Neural cell (in vitro differentiated cells): Measurements from ENCODE around the gene TMEFF2. TPM values are rescaled to one million over a fixed set of nuclear protein-coding genes. Genes with fewer than 3 reads are reported as not detected.

Experiments
- H2AFZ ChIP-seq: fragments of 200-600, 300-800 bp; sonication (generic), shearing (Covaris generic); 2 replicates; pipeline ENCODE4 v1.6.0; 2014; ENCODE audit warnings: low read depth, mild to moderate bottlenecking, antibody characterized with exemption, low read length, moderate library complexity
- H3F3A ChIP-seq: fragments of 200-600 bp; shearing (Covaris generic); 2 replicates; pipeline ENCODE4 v1.6.1; 2016; ENCODE audit warnings: mild to moderate bottlenecking, moderate library complexity, mixed read lengths, antibody characterized with exemption, low read length; ENCODE audit not compliant: insufficient read depth, poor library complexity, severe bottlenecking
- H3K27ac ChIP-seq: fragments of 200-600, 300-800 bp; sonication (generic), shearing (Covaris generic); 2 replicates; pipeline ENCODE4 v1.5.1; 2014; ENCODE audit warnings: mild to moderate bottlenecking, low read length, moderate library complexity
- H3K27me3 ChIP-seq: fragments of 300-800, 200-600 bp; sonication (generic), shearing (Covaris generic); 2 replicates; pipeline ENCODE4 v1.6.0; 2014; ENCODE audit warnings: mild to moderate bottlenecking, low read depth, low read length, moderate library complexity; ENCODE audit not compliant: insufficient read depth
- H3K36me3 ChIP-seq: fragments of 300-800, 200-600 bp; sonication (generic), shearing (Covaris generic); 2 replicates; pipeline ENCODE4 v1.5.1; 2014; ENCODE audit warnings: mild to moderate bottlenecking, antibody characterized with exemption, low read length, moderate library complexity; ENCODE audit not compliant: insufficient read depth
- H3K4me2 ChIP-seq: fragments of 300-800, 200-600 bp; sonication (generic), shearing (Covaris generic); 2 replicates; pipeline ENCODE4 v1.6.0; 2014; ENCODE audit warnings: mild to moderate bottlenecking, low read length
- H3K4me3 ChIP-seq: fragments of 300-800, 200-600 bp; sonication (generic), shearing (Covaris generic); 2 replicates; pipeline ENCODE4 v1.5.1; 2014; ENCODE audit warnings: mild to moderate bottlenecking, low read length, moderate library complexity
- H3K79me2 ChIP-seq: fragments of 200-600 bp; shearing (Covaris generic); replicated peaks from 2 replicates; pipeline ENCODE4 v1.6.0; 2014; ENCODE audit warnings: mild to moderate bottlenecking, low read length, moderate library complexity; ENCODE audit not compliant: insufficient read depth
- H3K9ac ChIP-seq: fragments of 300-800, 200-600 bp; sonication (generic), shearing (Covaris generic); 2 replicates; pipeline ENCODE4 v1.6.1; 2016; ENCODE audit warnings: mild to moderate bottlenecking, low read length, mixed read lengths
- H3K9me2 ChIP-seq: fragments of 200-600 bp; shearing (Covaris generic); 2 replicates; pipeline ENCODE4 v1.6.1; 2016; ENCODE audit warnings: mild to moderate bottlenecking, low read length, mixed read lengths; ENCODE audit not compliant: insufficient read depth
- H3K9me3 ChIP-seq: fragments of 200-600, 300-800 bp; sonication (generic), shearing (Covaris generic); 2 replicates; pipeline ENCODE4 v1.6.1; 2016; ENCODE audit warnings: mild to moderate bottlenecking, mixed run types, low read length, moderate library complexity, mixed read lengths
- H4K20me1 ChIP-seq: fragments of 200-600 bp; shearing (Covaris generic); 2 replicates; pipeline ENCODE4 v1.6.1; 2016; ENCODE audit warnings: mild to moderate bottlenecking, mixed run types; ENCODE audit not compliant: insufficient read depth
- EP300 ChIP-seq: fragments of 450-650 bp; conservative IDR thresholded peaks from 2 replicates; pipeline ENCODE4 v1.6.1; 2014; ENCODE audit warnings: antibody characterized with exemption, mild to moderate bottlenecking, moderate library complexity; ENCODE audit not compliant: poor library complexity, severe bottlenecking
- EZH2 ChIP-seq: fragments of 200-600, 300-800 bp; shearing (Covaris generic), sonication (generic); IDR thresholded peaks from 2 replicates; pipeline ENCODE4 v1.6.1; 2014; ENCODE audit warnings: antibody characterized with exemption, low read length, borderline replicate concordance, mild to moderate bottlenecking; ENCODE audit not compliant: insufficient read depth, poor library complexity, severe bottlenecking
- MXI1 ChIP-seq: fragments of 450-650 bp; conservative IDR thresholded peaks from 2 replicates; pipeline ENCODE4 v1.6.1; 2014; ENCODE audit warnings: antibody characterized with exemption, mild to moderate bottlenecking; ENCODE audit not compliant: poor library complexity, severe bottlenecking
- POLR2AphosphoS5 ChIP-seq: IDR thresholded peaks from 2 replicates; pipeline ENCODE4 v1.6.1; 2012
- RAD21 ChIP-seq: fragments of 450-650 bp; conservative IDR thresholded peaks from 2 replicates; pipeline ENCODE4 v1.6.1; 2014; ENCODE audit warnings: antibody characterized with exemption, mild to moderate bottlenecking, moderate library complexity
- SMC3 ChIP-seq: fragments of 450-650 bp; conservative IDR thresholded peaks from 2 replicates; pipeline ENCODE4 v1.6.1; 2014; ENCODE audit warnings: antibody characterized with exemption, mild to moderate bottlenecking, moderate library complexity; ENCODE audit not compliant: poor library complexity
- TAF1 ChIP-seq: IDR thresholded peaks from 2 replicates; pipeline ENCODE4 v1.6.1; 2012; ENCODE audit warnings: low read depth
- polyA plus RNA-seq: library from polyadenylated mRNA; depleted of rRNA; stranded (reverse); fragments of >200 nt; gene quantifications from 2 replicates; pipeline ENCODE4 v1.2.3, GENCODE V29; 2014
- TF ChIP-seq, protein P1 (sequence below): IDR thresholded peaks from 2 replicates; pipeline ENCODE4 v1.6.1; 2012; ENCODE audit warnings: borderline replicate concordance
- TF ChIP-seq, protein P2 (sequence below): fragments of 450-650 bp; IDR thresholded peaks from 2 replicates; pipeline ENCODE4 v1.5.1; 2014; ENCODE audit warnings: antibody characterized with exemption, mild to moderate bottlenecking, moderate library complexity; ENCODE audit not compliant: poor library complexity, severe bottlenecking

TMEFF2 gene
- polyA plus RNA-seq, 1 donor from 2014 or later, result 24.6 TPM

GRCh38 chr2:192146069-192147015 lies 48.4 kb downstream of the TMEFF2 start:
- Histone ChIP-seq H3K4me3 (no peak overlapping the region), H3K9me2 (no peaks in the 10 kb centered on the region), H3K4me2 (no peak overlapping the region), H2AFZ (no peak overlapping the region), H3K79me2 (no peaks in the 10 kb centered on the region), H3K9me3 (no peaks in the 10 kb centered on the region), H3F3A (no peaks in the 10 kb centered on the region), H3K27ac (no peak overlapping the region), H3K36me3 (no peaks in the 10 kb centered on the region), H3K27me3 (no peaks in the 10 kb centered on the region), H4K20me1 (no peaks in the 10 kb centered on the region), H3K9ac (no peak overlapping the region)
- TF ChIP-seq SMC3, result no peak
- TF ChIP-seq, protein P1, sequence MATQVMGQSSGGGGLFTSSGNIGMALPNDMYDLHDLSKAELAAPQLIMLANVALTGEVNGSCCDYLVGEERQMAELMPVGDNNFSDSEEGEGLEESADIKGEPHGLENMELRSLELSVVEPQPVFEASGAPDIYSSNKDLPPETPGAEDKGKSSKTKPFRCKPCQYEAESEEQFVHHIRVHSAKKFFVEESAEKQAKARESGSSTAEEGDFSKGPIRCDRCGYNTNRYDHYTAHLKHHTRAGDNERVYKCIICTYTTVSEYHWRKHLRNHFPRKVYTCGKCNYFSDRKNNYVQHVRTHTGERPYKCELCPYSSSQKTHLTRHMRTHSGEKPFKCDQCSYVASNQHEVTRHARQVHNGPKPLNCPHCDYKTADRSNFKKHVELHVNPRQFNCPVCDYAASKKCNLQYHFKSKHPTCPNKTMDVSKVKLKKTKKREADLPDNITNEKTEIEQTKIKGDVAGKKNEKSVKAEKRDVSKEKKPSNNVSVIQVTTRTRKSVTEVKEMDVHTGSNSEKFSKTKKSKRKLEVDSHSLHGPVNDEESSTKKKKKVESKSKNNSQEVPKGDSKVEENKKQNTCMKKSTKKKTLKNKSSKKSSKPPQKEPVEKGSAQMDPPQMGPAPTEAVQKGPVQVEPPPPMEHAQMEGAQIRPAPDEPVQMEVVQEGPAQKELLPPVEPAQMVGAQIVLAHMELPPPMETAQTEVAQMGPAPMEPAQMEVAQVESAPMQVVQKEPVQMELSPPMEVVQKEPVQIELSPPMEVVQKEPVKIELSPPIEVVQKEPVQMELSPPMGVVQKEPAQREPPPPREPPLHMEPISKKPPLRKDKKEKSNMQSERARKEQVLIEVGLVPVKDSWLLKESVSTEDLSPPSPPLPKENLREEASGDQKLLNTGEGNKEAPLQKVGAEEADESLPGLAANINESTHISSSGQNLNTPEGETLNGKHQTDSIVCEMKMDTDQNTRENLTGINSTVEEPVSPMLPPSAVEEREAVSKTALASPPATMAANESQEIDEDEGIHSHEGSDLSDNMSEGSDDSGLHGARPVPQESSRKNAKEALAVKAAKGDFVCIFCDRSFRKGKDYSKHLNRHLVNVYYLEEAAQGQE, result no peak
- no peak for TF ChIP-seq POLR2AphosphoS5
- no peak for TF ChIP-seq EP300

DNA sequence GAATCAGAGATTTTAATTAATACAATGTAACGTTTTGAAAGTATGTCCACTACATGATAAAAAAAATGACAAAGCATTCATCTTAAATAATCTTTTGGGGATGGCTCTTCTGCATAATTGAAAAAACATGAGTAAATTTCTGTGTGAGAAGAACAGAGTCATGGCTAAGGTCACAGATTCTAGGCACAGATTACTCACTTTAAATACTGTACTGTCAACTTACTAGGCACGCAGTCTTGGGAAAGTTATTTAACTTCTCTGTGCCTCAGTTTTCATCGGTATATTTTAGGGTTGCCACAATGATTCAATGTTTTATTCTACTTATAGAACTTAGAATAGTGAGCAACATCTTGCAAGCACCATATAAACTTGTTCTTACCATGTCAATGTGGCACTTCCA lies 49.2 kb downstream of the TMEFF2 start:
- H3K4me2 ChIP-seq, result no peak overlapping the region
- no peak overlapping the region for H2AFZ ChIP-seq

More for the DNA sequence above, 49.2 kb downstream of the TMEFF2 start:
- no peaks in the 10 kb centered on the region for H3K36me3 ChIP-seq
- H3K4me3 ChIP-seq, result no peak overlapping the region
- H3K9me3 ChIP-seq, result no peaks in the 10 kb centered on the region
- no peak overlapping the region for H3K9ac ChIP-seq
- H4K20me1 ChIP-seq, result no peaks in the 10 kb centered on the region
- no peak overlapping the region for H3K27ac ChIP-seq
- no peak for TF ChIP-seq MXI1
- TF ChIP-seq, protein P1, result no peak
- TF ChIP-seq, protein P2, sequence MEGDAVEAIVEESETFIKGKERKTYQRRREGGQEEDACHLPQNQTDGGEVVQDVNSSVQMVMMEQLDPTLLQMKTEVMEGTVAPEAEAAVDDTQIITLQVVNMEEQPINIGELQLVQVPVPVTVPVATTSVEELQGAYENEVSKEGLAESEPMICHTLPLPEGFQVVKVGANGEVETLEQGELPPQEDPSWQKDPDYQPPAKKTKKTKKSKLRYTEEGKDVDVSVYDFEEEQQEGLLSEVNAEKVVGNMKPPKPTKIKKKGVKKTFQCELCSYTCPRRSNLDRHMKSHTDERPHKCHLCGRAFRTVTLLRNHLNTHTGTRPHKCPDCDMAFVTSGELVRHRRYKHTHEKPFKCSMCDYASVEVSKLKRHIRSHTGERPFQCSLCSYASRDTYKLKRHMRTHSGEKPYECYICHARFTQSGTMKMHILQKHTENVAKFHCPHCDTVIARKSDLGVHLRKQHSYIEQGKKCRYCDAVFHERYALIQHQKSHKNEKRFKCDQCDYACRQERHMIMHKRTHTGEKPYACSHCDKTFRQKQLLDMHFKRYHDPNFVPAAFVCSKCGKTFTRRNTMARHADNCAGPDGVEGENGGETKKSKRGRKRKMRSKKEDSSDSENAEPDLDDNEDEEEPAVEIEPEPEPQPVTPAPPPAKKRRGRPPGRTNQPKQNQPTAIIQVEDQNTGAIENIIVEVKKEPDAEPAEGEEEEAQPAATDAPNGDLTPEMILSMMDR, result no peak
- TF ChIP-seq EP300, result no peak
- no peak for TF ChIP-seq POLR2AphosphoS5
- no peak for TF ChIP-seq RAD21
- no peak for TF ChIP-seq SMC3
- TF ChIP-seq EZH2, result no peak
- TF ChIP-seq TAF1, result no peak
- H3K9me2 ChIP-seq, result no peaks in the 10 kb centered on the region
- no peaks in the 10 kb centered on the region for H3K27me3 ChIP-seq
- no peaks in the 10 kb centered on the region for H3K79me2 ChIP-seq
- no peaks in the 10 kb centered on the region for H3F3A ChIP-seq
